NCI-H2081 (cell line): Measurements from ENCODE around the gene S100A14.
"Not testable (repeated sequence)": the region's sequence is repeated elsewhere in the genome, so short reads cannot be mapped to it uniquely, and the experiment has no call there.

ENCODE experiments used
- DNase-seq, 2 experiments: peaks; one replicate each; lab custom pipeline; 2025; lab: John Stamatoyannopoulos, UW

Gene S100A14

GRCh38 chr1:153616144-153616916 is at the start of gene S100A14:
S100A14 (minus strand) TSS chr1:153616325; CDS start chr1:153615858, 467 bp downstream.
- DNase-seq, result no peak

GRCh38 chr1:153663211-153663610 is 47.1 kb upstream of the S100A14 start:
- no peak for DNase-seq

GRCh38 chr1:153662269-153662668 is 46.1 kb upstream of the S100A14 start:
- DNase-seq, result peak in 1 of 2 experiments; percentile 19

GRCh38 chr1:153661111-153661708 is 45.1 kb upstream of the S100A14 start:
- DNase-seq, result no peak

- no peak for DNase-seq
These were observed 43.5 kb upstream of the S100A14 start for GRCh38 chr1:153659656-153660055.

GRCh38 chr1:153659175-153659534 is 43.0 kb upstream of the S100A14 start:
- no peak for DNase-seq

- peak; percentile 91 to 95 for DNase-seq
These were observed 42.5 kb upstream of the S100A14 start, which contains the start of gene SNAPIN for GRCh38 chr1:153658400-153659174. SNAPIN (plus strand) TSS chr1:153658703; CDS start chr1:153658744, 41 bp downstream.

GRCh38 chr1:153655333-153655732 is 39.2 kb upstream of the S100A14 start:
- DNase-seq, result no peak

GRCh38 chr1:153652805-153653500 is 36.8 kb upstream of the S100A14 start:
- DNase-seq, result no peak

GRCh38 chr1:153651771-153652170 is 35.6 kb upstream of the S100A14 start:
- no peak for DNase-seq

GRCh38 chr1:153649863-153650235 is 33.7 kb upstream of the S100A14 start:
- peak; percentile 87 to 97 for DNase-seq

GRCh38 chr1:153649137-153649862 is 33.2 kb upstream of the S100A14 start:
- no peak for DNase-seq

GRCh38 chr1:153648000-153648643 is 32.0 kb upstream of the S100A14 start:
- DNase-seq, result no peak

- DNase-seq, result no peak
These were observed 31.2 kb upstream of the S100A14 start for GRCh38 chr1:153647346-153647714.

- no peak for DNase-seq
These were observed 30.7 kb upstream of the S100A14 start for GRCh38 chr1:153646672-153647345.

GRCh38 chr1:153643816-153644215 is 27.7 kb upstream of the S100A14 start:
- no peak for DNase-seq

- DNase-seq, result no peak
These were observed 27.0 kb upstream of the S100A14 start for GRCh38 chr1:153643100-153643499.

GRCh38 chr1:153642161-153642560 is 26.0 kb upstream of the S100A14 start:
- no peak for DNase-seq

GRCh38 chr1:153640861-153641260 is 24.7 kb upstream of the S100A14 start:
- no peak for DNase-seq

- not testable (repeated sequence) for DNase-seq
These were observed 24.1 kb upstream of the S100A14 start for GRCh38 chr1:153640213-153640612.
